NCI-H524 treated with DMSO at 0.1 percent for 48 hours (cell line): ENCODE measurements around the gene MTRR.

ENCODE experiments used
- DNase-seq: peaks from one replicate; lab custom pipeline; 2025; lab: John Stamatoyannopoulos, UW

The MTRR gene

GRCh38 chr5:7857361-7857760 is 11.6 kb upstream of the MTRR start:
- no peak for DNase-seq

GRCh38 chr5:7857926-7858632 is 10.9 kb upstream of the MTRR start:
- DNase-seq: no peak

- no peak for DNase-seq
Observed at GRCh38 chr5:7866196-7866595, 2.8 kb upstream of the MTRR start.

- no peak for DNase-seq
Observed at GRCh38 chr5:7867260-7867659, 1.7 kb upstream of the MTRR start.

- DNase-seq: no peak
Observed at GRCh38 chr5:7868427-7868772, 548 bp upstream of the MTRR start.

GRCh38 chr5:7869474-7870136 is 657 bp downstream of the MTRR start:
- DNase-seq: no peak

GRCh38 chr5:7871653-7872052 is 2.7 kb downstream of the MTRR start:
- no peak for DNase-seq

GRCh38 chr5:7872517-7873130 is 3.7 kb downstream of the MTRR start:
- no peak for DNase-seq

GRCh38 chr5:7873216-7873615 is 4.3 kb downstream of the MTRR start:
- DNase-seq: no peak

GRCh38 chr5:7874639-7875038 is 5.7 kb downstream of the MTRR start:
- DNase-seq: no peak

GRCh38 chr5:7875151-7875550 is 6.2 kb downstream of the MTRR start:
- DNase-seq: no peak

- no peak for DNase-seq
Observed at GRCh38 chr5:7876867-7877266, 7.9 kb downstream of the MTRR start.

- no peak for DNase-seq
Observed at GRCh38 chr5:7877851-7878250, 8.9 kb downstream of the MTRR start.

- no peak for DNase-seq
Observed at GRCh38 chr5:7878381-7878873, 9.5 kb downstream of the MTRR start.

- DNase-seq: no peak
Observed at GRCh38 chr5:7881091-7881490, 12.1 kb downstream of the MTRR start.

GRCh38 chr5:7881816-7882215 is 12.9 kb downstream of the MTRR start:
- no peak for DNase-seq

GRCh38 chr5:7882926-7883325 is 14.0 kb downstream of the MTRR start:
- DNase-seq: no peak

GRCh38 chr5:7884491-7885267 is 15.7 kb downstream of the MTRR start:
- no peak for DNase-seq

GRCh38 chr5:7886849-7887475 is 18.0 kb downstream of the MTRR start:
- DNase-seq: no peak

GRCh38 chr5:7888901-7889300 is 20.0 kb downstream of the MTRR start:
- DNase-seq: no peak

- DNase-seq: no peak
Observed at GRCh38 chr5:7894439-7894838, 25.5 kb downstream of the MTRR start.

GRCh38 chr5:7894860-7895259 is 25.9 kb downstream of the MTRR start:
- no peak for DNase-seq
